ENCODE results near the gene PCDHGA8. TPM values are rescaled to one million over a fixed set of nuclear protein-coding genes. Genes with fewer than 3 reads are reported as not detected.

The PCDHGA8 gene
- total and polyA plus RNA-seq, 4 donors: 0.02 to 0.75 (median 0.13) TPM

GRCh38 chr5:141434006-141434405 lies 41.6 kb downstream of the PCDHGA8 start (continued):
- TF ChIP-seq FOXA1 (IDR thresholded peaks at IDR 0.05): no peak

GRCh38 chr5:141437221-141437620 lies 44.8 kb downstream of the PCDHGA8 start:
- 87% methylated on average over 2 of the region's 2 CpGs for WGBS

More at GRCh38 chr5:141437221-141437620, 44.8 kb downstream of the PCDHGA8 start:
- Histone ChIP-seq H3K27ac (ENCODE audit: low read depth in 1 of 2, low read length in 2 of 2) (no peak overlapping the region), H3K4me3 (ENCODE audit: low read depth in 1 of 3, low read length in 3 of 3) (no peak overlapping the region), H3K36me3 (ENCODE audit: control insufficient read depth in 4 of 4, insufficient read depth in 3 of 4, low read depth in 1 of 4, low read length in 3 of 4) (no peaks in the 10 kb centered on the region), H3K9ac (ENCODE audit: low read depth in 1 of 2, low read length in 2 of 2) (no peak overlapping the region), H3K9me3 (ENCODE audit: control insufficient read depth in 4 of 4, low read length in 3 of 4) (peaks cover 8 to 50% (median 20%) of the 10 kb centered on the region in 4 donors), H3K27me3 (ENCODE audit: control insufficient read depth in 4 of 4, insufficient read depth in 4 of 4, low read length in 3 of 4) (no peaks in the 10 kb centered on the region), H3K4me1 (ENCODE audit: control insufficient read depth in 4 of 4, insufficient read depth in 4 of 4, low read length in 3 of 4) (no peaks in the 10 kb centered on the region)
- no peak for TF ChIP-seq TAF1 (conservative IDR thresholded peaks at IDR 0.05)
- TF ChIP-seq GABPA (IDR thresholded peaks at IDR 0.05 in 1 of 2, conservative IDR thresholded peaks at IDR 0.05 in 1 of 2): no peak
- TF ChIP-seq YY1 (IDR thresholded peaks at IDR 0.05): no peak
- TF ChIP-seq MAX (IDR thresholded peaks at IDR 0.05): no peak
- TF ChIP-seq RXRA (IDR thresholded peaks at IDR 0.05): no peak
- no peak for TF ChIP-seq EGR1 (IDR thresholded peaks at IDR 0.05; ENCODE audit: low read depth in 2 of 2)
- TF ChIP-seq ATF3 (IDR thresholded peaks at IDR 0.05): no peak
- no peak for TF ChIP-seq SP1 (IDR thresholded peaks at IDR 0.05)
- TF ChIP-seq HNF4A (conservative IDR thresholded peaks at IDR 0.05): no peak
- no peak for TF ChIP-seq REST (IDR thresholded peaks at IDR 0.05)
- TF ChIP-seq RAD21 (IDR thresholded peaks at IDR 0.05): no peak
- TF ChIP-seq FOXA1 (IDR thresholded peaks at IDR 0.05): no peak
- TF ChIP-seq JUND (IDR thresholded peaks at IDR 0.05): no peak
- no peak for TF ChIP-seq ZBTB33 (IDR thresholded peaks at IDR 0.05)
- no peak for TF ChIP-seq CTCF (IDR thresholded peaks at IDR 0.05; ENCODE audit: low read depth, low read length, missing input control)
- no peak for DNase-seq (ENCODE audit: low spot score)

All from liver (tissue), 9 donors.